ENCODE data around the gene NUAK1. TPM values are rescaled to one million over a fixed set of nuclear protein-coding genes. Genes with fewer than 3 reads are reported as not detected.

NUAK1 gene
- total RNA-seq, 1 experiment from 2014 or later: 10.1 TPM

DNA sequence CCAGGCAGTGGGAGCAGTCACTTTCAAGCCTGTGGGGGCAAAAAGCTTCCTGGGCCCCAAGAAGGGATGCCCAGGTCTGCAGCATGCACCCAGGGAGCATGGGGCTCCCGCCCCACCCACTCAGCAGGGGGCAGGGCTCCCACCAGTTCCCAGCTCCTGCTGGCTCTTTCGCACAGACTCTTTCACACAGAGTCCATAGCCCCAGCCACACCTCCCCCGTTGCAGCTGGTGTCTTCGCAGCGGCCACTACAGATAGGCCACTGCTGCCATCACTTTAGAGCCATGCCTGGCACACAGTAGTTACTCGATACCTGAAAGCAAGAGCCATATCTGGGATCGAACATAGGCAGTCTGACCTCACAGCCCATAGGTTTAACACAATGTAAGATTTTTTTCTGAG, 98.2 kb downstream of the NUAK1 start:
- Mint-ChIP-seq H3K27me3 (ENCODE audit: low read depth) (no peaks in the 10 kb centered on the region; the same call in 1 of the 2 replicates), H3K4me3 (no peak overlapping the region), H3K4me1 (peaks cover 9 to 14% of the 10 kb centered on the region in 2 experiments), H3K36me3 (ENCODE audit: insufficient read depth in 1 of 3, low read depth in 3 of 3) (no peaks in the 10 kb centered on the region), H3K9me3 (no peaks in the 10 kb centered on the region), H3K27ac (peak overlapping the region in 1 of 3 experiments; percentile 48; a peak in 1 of 7 replicates)
- no peaks in the 10 kb centered on the region for H3K79me1 ChIP-seq (ENCODE audit: insufficient read depth, low read depth, low read length, poor library complexity, severe bottlenecking)
- no peaks in the 10 kb centered on the region for H3K79me2 ChIP-seq (ENCODE audit: insufficient read depth, low read length)
- no peak overlapping the region for H3T11ph ChIP-seq (ENCODE audit: low read length)
- no peaks in the 10 kb centered on the region for H3K23me2 ChIP-seq (ENCODE audit: insufficient read length, low read depth, low read length, poor library complexity, severe bottlenecking)
- no peak overlapping the region for H3K18ac ChIP-seq (ENCODE audit: insufficient read length, low read depth, low read length)
- no peak for TF ChIP-seq CTCF (conservative IDR thresholded peaks at IDR 0.05)
- H3K23ac ChIP-seq (ENCODE audit: insufficient read length, low read depth, low read length): no peak overlapping the region
- H3K9me3 ChIP-seq (ENCODE audit: control insufficient read depth, low read depth, low read length): no peaks in the 10 kb centered on the region
- no peak overlapping the region for H2BK120ac ChIP-seq (ENCODE audit: low read depth, low read length, poor library complexity, severe bottlenecking)
- no peak overlapping the region for H3K9ac ChIP-seq (ENCODE audit: extremely low read depth, insufficient read length, low read length)
- no peak overlapping the region for H3K27ac ChIP-seq (ENCODE audit: insufficient read length, low read depth, low read length)
- H2BK12ac ChIP-seq (ENCODE audit: insufficient read length, low read depth, low read length): no peak overlapping the region
- no peak for DNase-seq
- no peak overlapping the region for H2AFZ ChIP-seq (ENCODE audit: low read length)
- no CpG with 5 or more reads among the region's 7 CpGs for WGBS (ENCODE audit: extremely low coverage, insufficient read length, low lambda C conversion rate)
- H4K5ac ChIP-seq (ENCODE audit: insufficient read length, low read depth, low read length): no peak overlapping the region
- H3K4me1 ChIP-seq (ENCODE audit: insufficient read depth, low read length): no peaks in the 10 kb centered on the region; the same call in 1 of the 2 replicates
- no peak overlapping the region for H2BK15ac ChIP-seq (ENCODE audit: low read depth, low read length)
- H2AK5ac ChIP-seq (ENCODE audit: insufficient read length, low read length): no peak overlapping the region
- no peak overlapping the region for H3K4me2 ChIP-seq (ENCODE audit: insufficient read depth, insufficient read length, low read length)
- no peak overlapping the region for H4K8ac ChIP-seq (replicated peaks; ENCODE audit: insufficient read length, low read depth, low read length)
- no peaks in the 10 kb centered on the region for H4K20me1 ChIP-seq (ENCODE audit: control insufficient read depth, insufficient read depth, insufficient read length)
- no peak overlapping the region for H4K91ac ChIP-seq (ENCODE audit: insufficient read length, low read depth, low read length)
- H2BK5ac ChIP-seq (ENCODE audit: insufficient read length, low read length): no peak overlapping the region
- no peak overlapping the region for H3K14ac ChIP-seq (ENCODE audit: insufficient read depth, low read length)
- H2BK20ac ChIP-seq (ENCODE audit: low read depth, low read length, poor library complexity, severe bottlenecking): no peak overlapping the region
- H3K4ac ChIP-seq (ENCODE audit: low read depth, low read length): no peak overlapping the region
- no peaks in the 10 kb centered on the region for H3K27me3 ChIP-seq (ENCODE audit: insufficient read depth, low read length)
- H3K56ac ChIP-seq (ENCODE audit: insufficient read length, low read depth, low read length): no peak overlapping the region

All from H9 (cell line).